G401 (cell line): ENCODE data around the gene PPARD. TPM values are rescaled to one million over a fixed set of nuclear protein-coding genes. Genes with fewer than 3 reads are reported as not detected.

Source experiments
- DNase-seq: peaks from one replicate; pipeline ENCODE4 v3.0.0-alpha.2; 2015; ENCODE audit warnings: low spot score
- in situ Hi-C: cut with HindIII; loops from 2 replicates; pipeline ENCODE4 v1.10.0; 2016; ENCODE audit warnings: low sequenced_read_pairs, mixed read lengths
- total RNA-seq: library from RNA; depleted of rRNA; stranded (reverse); fragments of >200 nt; shearing (Covaris generic); gene quantifications from 2 replicates; pipeline ENCODE4 v1.2.3, GENCODE V29; 2014

PPARD gene
- total RNA-seq, 1 experiment from 2014 or later, result 4.2 TPM

DNA sequence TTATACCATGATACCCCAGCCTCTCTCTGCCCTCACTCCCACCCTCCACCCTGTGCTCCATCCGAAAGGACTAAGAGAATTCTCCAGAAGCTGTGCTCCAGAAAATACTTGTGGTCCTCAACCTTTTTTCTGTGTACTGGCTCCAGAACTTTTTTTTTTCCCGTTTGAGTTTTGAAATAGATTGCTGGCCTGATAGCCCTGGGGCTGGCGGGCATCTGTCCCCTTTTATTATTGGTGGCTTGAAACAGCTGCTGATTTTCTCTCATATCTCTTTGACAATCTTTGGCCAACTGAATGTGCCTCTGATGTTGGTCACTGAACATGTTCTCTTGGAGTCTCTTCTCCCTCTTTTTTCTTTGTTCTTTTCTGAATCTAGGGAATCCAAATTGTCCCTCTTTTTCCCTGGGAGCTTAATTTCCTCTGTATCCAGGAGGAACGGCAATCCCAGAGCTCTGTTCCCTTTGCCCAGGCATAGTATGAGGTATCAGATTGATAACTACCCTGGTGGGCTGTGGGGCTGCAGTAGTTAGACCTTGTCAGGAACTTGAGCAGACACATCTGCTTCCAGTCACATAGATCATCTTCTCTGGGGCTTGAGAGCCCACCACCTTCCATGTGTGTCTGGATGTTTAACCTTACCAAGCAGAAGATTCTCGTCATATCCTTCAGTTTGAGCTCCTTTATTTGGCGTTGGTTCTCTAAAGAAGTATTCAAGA, 1.6 kb downstream of the PPARD start:
- DNase-seq, result no peak
- in situ Hi-C loops, result no loop called here

DNA sequence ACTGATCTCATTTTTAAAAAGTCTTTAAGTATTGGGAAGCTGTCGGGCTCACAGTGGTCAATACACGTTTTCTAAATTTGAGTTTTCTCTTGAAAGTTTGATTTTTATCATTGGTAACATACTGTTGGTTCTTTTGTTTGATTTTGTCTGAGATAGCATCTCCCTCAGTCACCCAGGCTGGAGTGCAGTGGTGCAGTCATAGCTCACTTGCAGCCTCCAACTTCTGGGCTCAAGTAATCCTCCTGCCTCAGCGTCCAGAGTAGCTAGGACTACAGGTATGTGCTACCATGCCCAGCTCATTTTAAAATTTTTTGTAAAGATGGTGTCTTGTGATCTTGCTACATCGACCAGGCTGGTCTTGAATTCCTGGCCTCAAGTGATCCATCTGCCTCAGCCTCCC, 9.1 kb downstream of the PPARD start:
- in situ Hi-C loops, result no loop called here
- DNase-seq, result no peak

DNA sequence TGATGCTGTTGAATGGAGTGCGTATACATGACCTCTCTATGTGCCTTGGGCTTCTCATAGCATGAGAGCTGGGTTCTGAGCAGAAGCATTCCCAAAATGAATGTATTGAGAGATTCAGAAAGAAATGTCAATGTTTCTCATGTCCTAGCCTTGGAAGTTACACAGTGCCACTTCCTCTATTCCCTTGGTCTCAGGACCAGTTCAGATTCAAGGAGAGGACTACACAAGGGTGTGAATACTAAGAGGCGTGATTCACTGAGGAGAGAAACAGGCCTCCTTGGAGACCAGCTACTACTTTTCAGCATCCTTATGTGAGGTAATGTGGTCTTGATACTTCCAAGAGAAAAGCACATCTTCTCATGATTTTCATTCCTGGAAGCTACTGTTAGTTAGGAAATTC, 10.4 kb downstream of the PPARD start:
- in situ Hi-C loops, result no loop called here

DNA sequence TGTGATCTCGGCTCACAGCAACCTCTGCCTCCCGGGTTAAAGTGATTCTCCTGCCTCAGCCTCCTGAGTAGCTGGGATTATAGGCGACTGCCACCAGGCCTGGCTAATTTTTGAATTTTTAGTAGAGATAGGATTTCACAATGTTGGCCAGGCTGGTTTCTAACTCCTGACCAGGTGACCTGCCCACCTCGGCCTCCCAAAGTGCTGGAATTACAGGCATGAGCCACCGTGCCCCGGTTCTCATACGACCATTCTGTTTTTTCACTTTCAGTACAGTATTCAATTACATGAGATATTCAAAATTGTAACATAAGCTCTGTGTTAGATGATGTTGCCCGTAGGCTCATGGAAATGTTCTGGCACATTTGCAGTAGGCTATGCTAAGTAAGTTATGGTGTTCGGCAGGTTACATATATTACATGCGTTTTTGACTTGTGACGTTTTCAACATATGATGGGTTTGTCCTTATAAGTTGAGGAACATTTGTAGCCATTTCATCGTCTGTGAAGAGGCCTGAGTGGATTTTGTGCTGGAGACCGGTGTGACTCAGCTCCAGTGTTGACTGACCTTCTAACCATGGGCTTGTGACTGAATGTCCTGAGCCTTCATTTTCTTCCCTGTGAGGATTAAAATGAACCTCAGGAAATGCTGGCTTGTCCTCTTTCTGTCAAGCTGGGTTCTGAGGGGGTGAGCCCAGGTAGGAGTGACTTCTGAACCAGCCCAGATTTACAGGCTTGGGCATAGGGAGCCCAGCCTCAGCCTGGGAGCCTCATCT, 12.2 kb downstream of the PPARD start:
- in situ Hi-C loops, result no loop called here
- DNase-seq, result no peak

More for the DNA sequence above, 10.4 kb downstream of the PPARD start:
- DNase-seq, result no peak

DNA sequence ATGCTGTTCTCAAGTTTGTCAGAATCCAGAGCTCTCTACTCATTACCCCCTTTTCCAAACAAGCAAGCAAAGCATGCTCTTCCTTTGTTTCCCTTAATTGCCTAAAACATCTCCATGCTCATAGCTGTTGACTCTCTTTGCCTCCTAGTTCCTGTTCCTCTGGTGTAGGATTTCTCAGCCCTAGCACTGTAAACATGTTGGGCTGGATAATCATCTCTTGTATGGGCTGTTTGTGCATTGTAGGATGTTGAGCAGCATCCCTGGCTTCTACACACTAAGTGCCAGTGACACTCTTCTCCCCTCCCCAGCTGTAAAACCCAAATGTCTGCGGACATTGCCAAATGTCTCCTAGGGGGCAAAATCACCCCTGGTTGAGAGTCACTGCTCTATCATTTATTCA, 14.0 kb downstream of the PPARD start:
- DNase-seq, result no peak
- in situ Hi-C loops, result no loop called here

DNA sequence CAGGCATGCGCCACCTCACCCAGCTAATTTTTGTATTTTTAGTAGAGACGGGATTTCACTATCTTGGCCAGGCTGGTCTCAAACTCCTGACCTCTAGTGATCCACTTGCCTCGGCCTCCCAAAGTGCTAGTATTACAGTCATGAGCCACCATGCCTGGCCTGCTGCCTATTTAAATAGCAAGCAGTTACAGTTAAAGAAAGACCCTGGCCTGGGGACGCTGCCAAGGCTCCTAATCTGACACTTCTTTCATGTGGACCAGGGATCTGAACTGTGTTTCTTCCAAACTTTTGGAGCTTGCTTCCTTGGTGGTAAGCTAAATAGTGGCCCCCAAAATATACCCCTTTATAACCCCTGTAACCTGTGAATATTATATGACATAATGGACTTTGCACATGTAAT, 15.3 kb downstream of the PPARD start:
- DNase-seq, result no peak
- in situ Hi-C loops, result no loop called here

DNA sequence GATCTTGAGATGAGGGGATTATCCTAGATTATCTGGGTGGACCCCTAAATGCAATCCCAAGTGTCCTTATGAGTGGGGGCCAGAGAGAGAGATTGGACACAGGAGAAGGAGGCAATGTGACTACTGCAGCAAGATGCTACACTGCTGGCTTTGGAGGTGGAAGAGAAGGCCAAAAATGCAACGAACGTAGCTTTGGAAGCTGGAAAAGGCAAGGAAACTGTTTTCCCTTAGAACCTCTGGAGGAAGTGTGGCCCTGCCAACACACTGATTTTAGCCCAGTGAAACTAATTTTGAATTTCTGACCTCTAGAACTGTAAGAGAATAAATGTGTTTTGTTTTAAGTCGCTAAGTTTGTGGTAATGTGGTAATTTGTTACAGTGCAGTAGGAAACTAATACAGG, 15.7 kb downstream of the PPARD start:
- DNase-seq, result no peak
- in situ Hi-C loops, result no loop called here

DNA sequence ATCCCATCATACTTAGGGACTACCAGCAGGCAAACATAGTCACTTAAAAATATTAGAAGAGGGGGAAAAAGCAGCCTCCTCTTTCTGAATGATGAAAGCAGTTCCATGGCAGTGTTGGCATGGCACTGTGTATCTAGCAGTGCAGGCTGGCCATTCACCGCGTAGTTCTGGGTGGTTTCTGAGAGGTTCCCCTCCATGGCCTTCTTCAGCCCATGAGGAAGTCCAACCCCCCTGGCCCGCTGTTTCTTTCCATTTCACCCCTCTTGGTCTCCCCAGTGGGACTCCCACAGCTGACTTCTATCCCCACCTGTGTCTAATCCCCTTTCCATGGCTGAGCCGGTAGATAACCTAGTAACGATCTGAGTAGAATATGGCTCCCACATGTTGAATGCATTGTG, 17.0 kb downstream of the PPARD start:
- in situ Hi-C loops, result no loop called here
- no peak for DNase-seq

DNA sequence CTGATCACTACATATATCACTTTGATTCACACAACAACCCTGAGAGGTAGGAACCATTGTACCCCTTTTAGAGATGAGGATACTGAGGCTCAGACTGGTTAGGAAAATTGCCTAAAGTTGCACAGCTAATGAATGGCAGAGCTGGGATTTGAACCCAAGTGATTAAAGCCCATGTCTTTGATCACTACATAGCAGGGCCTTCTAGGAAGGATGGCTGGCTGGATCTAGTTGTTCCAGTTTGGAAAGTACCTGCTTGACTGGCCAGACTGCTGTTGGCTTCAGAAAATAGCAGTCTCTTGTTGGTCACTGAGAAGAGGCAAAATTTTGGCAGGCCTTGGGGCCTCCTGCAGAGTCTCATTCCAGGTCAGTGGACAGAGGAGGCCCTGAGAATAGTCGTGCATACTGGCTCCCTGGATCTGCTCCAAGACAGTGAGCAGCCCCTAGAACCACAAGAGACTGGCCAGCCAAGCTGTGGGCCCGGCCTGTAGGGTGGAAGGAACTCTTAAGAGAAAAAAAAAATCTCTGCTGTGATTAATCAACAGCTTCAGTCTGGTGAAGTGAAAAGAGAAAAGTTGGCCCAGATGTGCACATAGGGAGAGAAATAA, 17.5 kb downstream of the PPARD start:
- in situ Hi-C loops, result no loop called here
- peak; percentile 90 for DNase-seq

DNA sequence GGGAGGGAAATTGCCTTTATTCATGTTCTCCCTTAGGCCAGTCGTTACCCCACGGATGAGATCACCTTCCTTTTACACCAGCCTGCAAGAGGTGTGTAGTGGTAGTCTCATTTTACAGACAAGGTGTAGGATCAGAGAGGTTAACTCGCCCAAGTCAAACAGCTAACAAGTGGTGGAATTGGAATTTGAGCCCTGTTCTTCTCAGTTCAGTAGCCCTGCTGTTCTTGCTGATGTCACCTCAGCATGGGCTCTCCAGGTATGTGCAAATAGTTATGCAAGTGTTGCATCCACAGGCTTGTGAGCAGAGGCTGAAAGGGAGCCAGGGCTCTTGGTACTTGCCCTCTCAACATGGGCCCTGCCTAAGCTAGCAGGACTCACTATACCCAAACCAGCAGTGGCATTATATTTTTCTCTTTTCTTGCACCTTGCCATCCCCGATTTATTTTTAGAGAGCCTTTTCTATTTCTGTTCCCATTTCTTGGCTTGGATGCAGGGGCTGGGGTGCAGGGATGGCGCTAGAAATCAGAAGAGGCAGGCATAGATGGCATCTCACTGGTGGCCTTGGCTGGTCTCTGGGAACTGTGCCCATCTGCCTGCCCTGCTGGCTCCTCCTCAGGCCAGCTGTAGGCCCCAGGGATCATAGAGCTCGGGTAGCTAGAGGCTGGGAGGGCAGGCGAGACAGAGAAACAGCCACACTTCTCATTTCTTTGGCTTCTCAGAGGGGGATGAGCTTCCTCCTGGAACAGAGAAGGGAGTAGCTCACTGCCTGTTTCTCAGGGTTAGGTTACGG, 18.2 kb downstream of the PPARD start:
- in situ Hi-C loops, result no loop called here
- DNase-seq, result peak; percentile 75

DNA sequence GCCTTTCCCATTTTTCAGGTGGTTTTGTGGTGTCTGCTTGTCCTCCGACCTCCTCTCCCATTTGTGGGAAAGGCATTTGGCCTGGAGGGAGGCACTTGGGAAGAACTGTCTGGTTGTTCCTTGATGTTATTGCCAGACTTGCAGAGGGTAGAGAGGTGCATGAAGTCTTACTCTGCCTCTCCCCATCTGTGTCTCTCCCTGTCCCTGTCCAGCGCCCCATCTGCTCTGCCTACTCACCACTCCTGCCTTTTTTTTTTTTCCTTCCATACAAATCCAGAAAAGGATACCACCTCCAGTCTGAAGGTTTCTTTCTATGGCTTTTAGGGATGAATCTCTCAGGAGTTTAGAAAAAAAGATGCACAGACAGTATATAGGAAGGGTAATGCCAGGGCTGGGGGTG, 19.8 kb downstream of the PPARD start:
- no peak for DNase-seq
- in situ Hi-C loops, result no loop called here

DNA sequence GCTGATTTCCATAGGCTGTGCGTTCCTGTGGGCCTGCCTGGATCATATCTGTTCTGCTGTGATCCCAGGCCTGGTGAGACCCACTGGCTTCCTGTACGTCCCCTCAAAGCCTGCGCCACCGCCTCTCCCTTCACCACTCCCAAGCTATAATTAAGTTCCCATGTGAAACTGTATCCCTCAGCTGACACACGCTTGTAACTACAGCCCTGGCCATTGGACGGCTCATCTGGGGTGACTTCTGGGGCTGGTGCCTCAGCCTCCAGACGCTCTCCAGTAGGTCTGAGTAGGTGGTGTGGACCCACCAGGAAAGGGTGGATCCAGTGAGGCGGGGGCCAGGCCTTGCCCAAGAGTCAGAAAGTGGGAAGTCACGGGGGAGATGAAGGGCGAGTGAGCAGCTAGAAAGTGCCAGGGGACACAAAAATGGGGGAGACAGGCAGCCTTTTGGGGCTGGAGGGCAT, 21.0 kb downstream of the PPARD start:
- peak; percentile 55 for DNase-seq
- in situ Hi-C loops, result no loop called here

DNA sequence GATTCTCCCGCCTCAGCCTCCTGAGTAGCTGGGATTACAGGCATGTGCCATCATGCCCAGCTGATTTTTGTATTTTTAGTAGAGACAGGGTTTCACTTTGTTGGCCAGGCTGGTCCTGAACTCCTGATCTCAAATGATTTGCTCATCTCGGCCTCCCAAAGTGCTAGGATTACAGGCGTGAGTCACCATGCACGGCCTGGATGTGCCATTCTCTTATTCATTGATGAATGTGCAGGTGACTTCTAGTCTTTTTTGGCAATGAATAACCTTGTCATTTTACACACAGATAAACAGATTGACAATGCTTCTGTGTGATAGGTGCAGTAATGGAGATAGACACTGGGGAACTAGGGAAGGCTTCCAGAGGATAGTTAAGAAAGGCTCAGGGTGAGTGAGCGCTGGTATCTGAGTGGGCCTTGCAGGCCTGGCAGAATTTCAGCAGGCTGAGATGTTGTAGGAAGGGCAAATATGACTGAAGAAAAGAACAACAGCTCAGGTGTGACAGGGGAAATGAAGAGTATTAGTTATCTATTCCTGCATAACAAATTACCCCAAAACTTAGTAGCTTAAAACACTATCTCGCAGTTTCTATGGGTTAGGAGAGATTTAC, 23.3 kb downstream of the PPARD start:
- no peak for DNase-seq
- in situ Hi-C loops, result no loop called here

DNA sequence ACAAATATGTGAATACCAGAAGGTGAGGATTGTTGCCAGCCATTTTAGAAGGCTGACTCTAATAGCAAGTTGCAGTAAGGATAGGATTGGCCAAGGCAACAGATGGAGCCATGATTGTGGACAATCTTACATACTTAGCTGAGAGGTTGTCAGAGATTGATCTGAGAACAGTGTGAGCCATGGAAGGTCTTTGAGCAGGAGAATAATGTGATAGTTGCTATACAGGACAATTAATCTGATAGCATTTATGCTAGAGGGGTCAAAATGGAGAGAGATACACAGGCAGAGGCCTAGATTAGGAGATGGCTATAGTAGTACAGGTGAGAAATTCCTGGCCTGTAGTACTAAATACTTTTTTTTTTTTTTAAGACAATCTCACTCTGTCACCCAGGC, 23.8 kb downstream of the PPARD start:
- in situ Hi-C loops, result no loop called here
- DNase-seq, result no peak

DNA sequence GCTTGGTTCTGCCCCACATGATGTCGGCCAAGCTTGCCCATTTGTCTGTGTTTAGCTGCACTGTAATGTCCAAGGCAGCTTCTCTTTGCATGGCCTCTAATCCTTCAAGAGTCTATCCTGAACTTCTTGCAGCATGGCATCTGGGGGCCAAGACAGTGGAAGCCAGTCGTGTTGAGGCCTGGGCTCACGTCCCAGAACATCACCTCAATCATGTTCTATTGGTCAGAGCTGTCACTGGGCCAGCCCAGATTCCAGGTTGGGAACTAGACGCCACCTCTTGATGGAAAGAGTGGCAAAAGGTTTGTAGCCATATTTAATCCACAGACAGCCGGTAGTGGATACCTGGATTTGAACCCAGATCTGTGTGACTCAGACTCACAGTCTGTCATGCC, 25.3 kb downstream of the PPARD start:
- in situ Hi-C loops, result no loop called here

DNA sequence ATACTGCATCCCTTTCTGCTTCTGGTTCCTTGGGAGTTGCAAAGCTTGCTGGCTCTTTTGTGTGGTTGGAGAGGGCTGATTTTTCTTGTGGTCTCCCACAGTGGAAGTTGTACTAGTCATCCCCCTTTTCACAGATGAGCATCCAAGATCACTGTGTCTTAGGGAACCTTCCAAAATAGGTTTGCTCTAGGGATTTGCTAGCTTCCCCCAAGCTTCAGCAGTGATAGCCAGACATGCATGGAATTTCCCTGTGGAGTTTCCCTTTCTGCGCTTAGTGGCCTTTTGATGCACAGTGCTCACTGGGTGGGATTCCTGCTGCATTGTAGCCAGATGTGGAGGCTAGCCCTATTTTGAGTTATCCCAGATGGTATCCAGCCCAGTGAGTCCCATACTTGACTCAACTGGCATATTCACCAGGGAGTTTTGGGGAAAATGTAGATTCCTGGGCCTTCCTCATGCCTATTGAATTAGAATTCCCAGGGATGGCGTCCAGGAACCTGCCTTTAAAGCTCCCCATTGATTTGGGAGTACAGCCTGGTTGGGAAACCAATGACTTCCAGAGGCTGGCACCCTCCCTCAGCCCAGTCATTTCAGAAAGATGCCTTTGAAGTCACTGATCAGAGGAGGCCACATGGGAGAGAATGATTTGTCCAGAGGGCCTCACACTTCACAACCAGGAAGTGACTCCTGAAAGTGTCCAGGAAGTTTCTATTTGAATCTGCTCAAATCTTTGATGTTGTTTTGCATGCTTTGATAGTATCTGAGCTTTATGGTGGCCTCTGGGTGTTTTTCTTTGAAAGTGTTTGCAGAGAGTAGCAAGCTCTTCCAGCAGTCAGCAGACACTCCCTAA, 25.9 kb downstream of the PPARD start:
- in situ Hi-C loops, result no loop called here
- DNase-seq, result no peak

More for the DNA sequence above, 25.3 kb downstream of the PPARD start:
- DNase-seq, result no peak

DNA sequence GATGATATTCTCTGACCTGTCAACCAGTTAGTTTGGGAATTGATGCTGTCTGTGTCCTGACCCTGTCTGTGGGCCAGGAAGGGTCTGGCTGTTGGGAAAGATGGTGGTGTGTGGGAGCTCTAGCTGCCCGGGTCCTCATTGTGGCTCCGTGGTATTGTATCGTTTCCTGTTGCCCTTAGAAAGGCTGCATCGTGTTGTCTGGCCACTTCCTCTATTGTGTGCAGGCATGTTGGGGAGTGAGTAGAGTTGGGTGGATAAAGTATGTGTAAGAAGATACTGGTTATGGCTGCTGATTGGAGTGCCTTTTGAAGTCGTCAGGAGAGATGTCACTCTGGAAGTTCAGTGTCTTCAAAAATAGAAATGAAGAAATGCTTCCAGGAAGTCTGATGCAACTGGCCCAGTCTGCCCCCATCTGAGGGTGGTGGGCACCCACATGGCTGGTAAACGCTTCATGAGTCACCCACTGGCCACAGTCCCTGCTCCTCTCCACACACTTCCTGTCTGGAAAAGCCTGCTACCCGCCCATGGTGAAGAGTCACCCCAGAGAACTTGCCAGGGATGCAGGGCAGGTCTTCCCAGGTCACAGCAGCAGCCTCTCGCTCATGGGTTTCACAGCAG, 27.9 kb downstream of the PPARD start:
- in situ Hi-C loops, result no loop called here
- DNase-seq, result no peak
